UCSD-AML1 (cell line): ENCODE data around the gene ZC3H12A.

ENCODE experiments used
- DNase-seq: peaks from one replicate; lab custom pipeline; 2025; ENCODE audit not compliant: unreplicated experiment; lab: John Stamatoyannopoulos, UW

Gene ZC3H12A

DNA sequence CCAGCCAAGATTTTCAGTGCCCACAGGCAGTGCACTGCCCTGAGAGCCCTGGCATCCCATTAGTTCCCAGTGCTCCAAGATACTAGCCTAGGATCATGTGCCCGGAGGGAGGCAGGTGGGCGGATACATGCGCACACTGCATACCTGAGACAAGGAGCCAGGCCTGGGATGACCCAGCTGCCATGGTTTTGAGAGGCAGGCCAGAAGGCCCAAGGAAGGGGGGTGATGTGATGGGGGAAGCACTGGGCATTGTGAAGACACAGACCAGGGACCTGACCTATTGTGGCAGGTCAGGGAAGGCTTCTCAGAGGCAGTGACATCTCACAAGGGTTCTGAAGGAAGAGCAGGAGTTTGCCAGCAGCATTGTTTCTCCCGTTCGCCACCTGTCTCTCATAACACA lies 3.6 kb downstream of the ZC3H12A start:
- DNase-seq = no peak

DNA sequence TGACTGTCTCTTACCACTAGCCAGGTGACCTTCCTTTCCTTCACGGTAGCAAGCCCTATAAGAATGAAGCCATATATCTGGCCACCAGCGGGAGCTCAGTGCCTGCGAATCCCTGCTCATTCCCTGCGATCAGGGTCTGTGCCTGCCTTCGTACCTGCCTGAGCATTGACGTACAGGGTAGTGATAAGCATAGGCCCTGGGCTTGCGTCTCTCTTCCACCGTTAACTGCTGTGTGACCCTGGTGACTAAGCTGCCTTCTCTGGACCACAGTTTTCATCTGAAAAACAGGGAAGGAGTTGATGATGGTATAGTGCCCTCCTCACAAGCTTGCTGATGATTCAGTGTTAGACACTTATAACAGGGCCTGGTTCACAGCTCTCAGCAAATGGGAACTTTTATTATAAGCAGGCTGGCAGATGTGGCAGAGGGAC lies 4.1 kb downstream of the ZC3H12A start:
- DNase-seq = no peak

DNA sequence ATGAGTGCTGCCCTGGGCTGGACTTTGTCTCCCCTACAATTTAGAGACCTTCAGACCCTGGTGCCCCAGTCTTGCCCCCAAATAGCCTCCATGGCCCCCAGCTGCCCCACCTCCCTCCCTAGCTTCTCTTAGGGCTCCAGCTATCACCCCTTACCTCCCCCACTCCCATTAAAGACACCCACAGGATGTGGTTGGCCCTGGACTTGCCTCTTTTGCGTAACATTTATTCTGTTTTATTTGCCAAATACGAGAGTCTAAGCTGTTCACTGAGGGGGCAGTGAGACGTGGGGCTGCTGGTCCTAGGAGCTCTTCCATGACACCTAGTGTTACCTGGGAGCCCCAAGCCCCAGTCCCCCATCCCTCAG lies 4.5 kb downstream of the ZC3H12A start:
- peak; percentile 59 for DNase-seq

DNA sequence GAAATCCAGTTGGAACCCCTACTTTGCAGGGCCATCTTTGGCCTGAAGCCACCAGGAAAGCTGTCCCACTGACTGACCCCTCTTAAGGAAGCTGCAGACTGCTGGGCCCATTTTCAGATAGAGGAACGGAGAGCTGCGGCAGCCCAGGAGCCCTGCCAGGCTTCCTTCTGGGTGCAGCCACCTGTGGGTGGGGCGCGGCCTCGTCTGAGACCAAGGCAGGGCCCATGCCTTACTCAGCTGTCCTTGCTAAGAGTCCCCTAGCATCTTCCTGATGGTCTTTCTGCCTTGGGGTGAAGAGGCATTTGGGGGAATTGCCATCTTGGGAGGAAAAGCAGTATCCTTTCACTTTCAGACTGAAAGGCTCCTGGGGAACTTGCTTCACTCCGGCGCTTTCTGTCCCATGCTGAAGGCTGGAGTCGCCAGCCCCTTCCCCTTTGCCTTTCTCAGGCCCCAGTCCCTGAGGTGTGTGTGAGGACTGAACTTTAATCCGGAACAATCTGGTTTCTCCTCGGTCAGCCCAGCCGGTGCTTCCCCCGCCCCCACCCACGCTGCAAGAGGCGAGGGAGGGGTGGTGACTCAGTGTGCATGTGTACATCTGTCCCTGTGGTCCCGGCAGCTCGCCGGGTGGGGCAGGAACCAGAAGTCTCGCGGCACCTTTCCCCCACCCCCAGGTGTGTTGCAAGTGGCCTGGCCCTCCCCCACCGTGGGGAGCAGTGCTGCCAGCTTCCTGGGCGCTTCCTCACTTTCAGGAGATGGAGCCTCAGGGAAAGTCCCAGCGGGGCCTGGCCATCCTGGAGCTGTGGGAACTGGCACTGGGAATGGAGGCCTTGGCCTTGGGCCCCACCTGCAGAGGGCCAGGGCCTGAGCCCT lies 5.1 kb downstream of the ZC3H12A start:
- DNase-seq = peak; percentile 80

DNA sequence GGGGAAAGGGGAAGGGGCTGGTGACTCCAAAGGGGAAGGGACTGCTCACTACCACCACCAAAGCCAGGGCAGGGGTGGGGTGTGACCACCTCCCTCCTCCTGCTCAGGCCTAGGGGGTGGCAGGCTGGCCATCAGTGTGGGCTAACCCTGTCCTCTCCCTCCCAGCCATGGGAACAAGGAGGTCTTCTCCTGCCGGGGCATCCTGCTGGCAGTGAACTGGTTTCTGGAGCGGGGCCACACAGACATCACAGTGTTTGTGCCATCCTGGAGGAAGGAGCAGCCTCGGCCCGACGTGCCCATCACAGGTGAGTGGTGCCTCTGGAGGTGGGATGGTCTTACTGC lies 5.7 kb downstream of the ZC3H12A start:
- DNase-seq = no peak

DNA sequence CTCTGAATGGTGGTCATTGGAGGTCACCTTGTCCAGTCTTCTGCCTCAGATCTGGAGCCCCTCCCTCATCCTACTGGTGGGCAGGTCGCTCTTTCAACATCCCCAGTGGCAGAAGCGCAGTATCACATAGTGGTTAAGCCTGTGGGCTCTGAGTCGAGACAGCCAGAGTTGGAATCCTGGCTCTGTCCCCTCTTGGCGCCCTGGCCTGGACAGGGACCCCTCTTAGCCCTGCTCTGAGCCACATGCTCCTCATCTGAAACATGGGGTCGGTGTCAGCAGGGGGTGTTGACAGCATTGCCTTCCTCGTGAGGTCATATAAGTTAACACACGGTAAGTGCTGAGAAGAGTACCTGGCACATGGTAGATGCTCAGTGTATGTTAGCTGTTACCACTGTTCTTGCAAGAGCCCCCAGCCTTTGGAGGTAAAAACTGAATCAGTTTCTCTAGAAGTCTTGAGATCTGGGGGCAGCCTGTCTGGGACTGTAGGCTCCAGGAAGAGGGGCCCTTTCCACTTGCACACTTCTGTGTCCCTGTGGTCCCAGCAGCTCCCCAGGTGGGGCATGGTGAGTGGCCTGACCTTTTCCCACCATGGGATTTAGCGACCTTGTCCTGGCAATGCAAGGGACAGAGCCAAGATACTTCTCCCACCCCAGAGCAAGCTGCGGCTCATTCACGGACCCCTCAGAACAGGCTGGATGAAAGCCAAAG lies 6.4 kb downstream of the ZC3H12A start:
- no peak for DNase-seq

DNA sequence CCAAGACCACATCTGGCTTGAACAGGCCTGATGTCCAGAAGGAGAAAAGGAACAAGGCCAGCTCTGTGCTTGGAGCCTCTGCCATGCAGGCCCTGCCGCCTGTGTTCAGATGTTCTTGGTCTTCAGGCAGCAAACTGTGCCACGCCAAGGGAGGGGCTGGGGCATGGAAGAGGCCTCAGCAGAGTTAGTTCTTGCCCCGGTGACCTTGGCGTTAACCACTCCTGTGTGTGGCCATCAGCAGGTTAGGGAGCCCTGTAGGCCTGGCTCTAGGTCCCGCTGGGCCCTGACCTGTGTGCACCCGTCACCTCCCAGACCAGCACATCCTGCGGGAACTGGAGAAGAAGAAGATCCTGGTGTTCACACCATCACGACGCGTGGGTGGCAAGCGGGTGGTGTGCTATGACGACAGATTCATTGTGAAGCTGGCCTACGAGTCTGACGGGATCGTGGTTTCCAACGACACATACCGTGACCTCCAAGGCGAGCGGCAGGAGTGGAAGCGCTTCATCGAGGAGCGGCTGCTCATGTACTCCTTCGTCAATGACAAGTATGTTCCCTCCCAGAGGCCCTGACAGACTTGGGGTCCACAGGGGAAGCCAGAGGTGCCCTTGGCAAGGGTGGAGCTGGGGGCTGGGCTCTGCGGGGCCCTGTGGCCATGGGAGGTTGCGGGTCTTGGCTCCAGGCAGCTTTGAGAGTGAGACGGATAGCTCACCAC lies 7.1 kb downstream of the ZC3H12A start:
- no peak for DNase-seq

DNA sequence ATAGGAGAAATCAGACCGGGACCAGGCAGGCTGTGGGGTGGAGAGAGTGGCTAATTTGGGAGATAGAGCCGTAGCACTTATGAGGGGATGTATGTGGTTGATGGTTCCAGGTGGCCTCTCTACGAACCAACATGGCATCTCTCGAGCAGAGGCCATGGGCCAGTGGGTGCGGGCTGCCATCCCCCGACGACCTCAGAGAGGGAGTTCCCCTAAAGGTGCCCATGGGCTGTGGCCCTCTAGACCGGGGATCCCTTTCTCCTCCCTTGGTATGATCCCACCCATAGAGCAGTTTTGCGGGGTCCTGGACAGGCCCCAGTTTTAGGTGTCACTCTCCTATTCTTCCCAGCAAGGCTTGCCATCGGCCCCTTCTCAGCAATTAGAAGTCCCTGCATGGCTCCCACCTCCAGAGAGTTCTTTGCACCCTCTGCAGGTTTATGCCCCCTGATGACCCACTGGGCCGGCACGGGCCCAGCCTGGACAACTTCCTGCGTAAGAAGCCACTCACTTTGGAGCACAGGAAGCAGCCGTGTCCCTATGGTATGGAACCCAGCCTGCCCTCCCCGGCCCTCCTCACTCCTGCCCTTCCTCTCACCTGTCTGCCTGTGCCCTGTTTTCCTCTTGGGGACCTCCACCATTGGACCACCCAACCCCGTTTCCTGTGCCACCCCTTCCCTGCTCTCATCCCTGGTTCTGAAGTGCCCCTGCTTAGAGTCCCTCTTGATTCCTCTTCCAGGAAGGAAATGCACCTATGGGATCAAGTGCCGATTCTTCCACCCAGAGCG lies 7.8 kb downstream of the ZC3H12A start:
- DNase-seq = no peak

DNA sequence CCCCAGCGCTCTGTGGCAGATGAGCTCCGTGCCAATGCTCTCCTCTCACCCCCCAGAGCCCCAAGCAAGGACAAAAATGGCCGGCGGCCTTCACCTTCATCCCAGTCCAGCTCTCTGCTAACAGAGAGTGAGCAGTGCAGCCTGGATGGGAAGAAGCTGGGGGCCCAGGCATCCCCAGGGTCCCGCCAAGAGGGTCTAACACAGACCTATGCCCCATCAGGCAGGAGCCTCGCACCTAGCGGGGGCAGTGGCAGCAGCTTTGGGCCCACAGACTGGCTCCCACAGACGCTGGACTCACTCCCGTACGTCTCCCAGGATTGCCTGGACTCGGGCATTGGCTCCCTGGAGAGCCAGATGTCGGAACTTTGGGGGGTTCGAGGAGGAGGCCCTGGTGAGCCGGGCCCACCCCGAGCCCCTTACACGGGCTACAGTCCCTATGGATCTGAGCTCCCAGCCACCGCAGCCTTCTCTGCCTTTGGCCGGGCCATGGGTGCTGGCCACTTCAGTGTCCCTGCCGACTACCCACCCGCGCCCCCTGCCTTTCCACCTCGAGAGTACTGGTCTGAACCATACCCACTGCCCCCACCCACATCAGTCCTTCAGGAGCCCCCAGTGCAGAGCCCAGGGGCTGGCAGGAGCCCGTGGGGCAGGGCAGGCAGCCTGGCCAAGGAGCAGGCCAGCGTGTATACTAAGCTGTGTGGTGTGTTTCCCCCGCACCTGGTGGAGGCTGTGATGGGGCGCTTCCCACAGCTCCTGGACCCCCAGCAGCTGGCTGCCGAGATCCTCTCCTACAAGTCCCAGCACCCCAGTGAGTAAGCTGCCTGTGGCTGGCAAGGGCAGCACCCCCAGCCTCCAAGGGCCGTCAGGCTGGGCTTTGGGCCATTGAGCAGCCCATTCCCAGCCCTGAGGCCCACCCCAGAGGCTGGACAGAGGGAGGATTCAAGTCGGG lies 8.7 kb downstream of the ZC3H12A start:
- no peak for DNase-seq

DNA sequence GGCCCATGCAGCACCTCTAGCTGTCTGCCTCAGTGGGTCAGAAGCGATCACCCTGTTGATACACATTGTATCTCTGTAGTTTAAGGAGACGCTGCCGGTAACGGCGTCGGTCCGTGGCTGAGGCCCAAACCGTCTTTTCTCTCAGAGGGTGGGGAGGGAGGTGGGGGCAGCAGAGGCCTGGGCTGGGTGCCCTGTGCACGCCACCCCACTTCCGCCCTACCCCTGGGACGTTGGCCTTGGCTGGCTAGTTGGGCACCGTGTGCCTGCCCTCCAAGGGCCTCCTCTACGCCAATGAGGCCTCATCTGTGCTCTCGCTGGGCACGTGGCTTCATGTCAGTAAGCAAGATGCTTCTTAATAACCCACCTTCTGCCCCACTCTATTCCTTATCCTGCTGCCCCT lies 9.4 kb downstream of the ZC3H12A start:
- DNase-seq = no peak

DNA sequence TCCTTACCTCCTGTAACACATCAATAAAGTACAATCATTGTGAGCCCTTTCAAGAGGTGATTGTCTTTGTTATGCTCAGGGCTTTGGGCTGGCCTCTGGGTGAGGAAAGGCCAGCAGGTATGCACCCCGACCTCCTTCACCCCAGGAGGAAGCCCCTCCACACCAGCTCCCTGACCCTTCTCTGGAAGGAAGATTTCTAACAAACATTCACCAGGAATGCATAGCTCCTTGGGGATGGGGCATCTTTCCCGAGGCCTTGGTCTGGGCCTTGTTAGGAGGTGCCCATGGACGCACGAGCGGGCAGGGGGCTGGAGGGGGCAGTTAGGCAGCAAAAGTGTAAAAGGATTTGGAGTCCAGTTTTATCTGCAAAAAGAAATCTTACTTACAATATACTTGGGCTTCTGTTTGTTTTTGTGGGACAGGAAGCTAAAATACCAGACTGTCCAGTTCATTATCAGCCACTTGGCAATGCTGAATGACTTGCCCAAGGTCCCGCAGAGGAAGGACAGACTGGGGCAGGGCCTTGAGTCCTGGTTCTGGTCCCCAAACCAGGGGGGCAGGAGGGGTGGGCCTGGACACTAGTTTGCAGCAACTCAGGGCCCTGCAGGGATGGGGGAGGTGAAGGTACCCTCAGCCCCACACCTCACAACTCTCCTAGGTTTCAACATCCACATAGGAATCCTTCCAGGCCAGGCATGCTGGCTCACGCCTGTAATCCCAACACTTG lies 10.1 kb downstream of the ZC3H12A start:
- DNase-seq = no peak

DNA sequence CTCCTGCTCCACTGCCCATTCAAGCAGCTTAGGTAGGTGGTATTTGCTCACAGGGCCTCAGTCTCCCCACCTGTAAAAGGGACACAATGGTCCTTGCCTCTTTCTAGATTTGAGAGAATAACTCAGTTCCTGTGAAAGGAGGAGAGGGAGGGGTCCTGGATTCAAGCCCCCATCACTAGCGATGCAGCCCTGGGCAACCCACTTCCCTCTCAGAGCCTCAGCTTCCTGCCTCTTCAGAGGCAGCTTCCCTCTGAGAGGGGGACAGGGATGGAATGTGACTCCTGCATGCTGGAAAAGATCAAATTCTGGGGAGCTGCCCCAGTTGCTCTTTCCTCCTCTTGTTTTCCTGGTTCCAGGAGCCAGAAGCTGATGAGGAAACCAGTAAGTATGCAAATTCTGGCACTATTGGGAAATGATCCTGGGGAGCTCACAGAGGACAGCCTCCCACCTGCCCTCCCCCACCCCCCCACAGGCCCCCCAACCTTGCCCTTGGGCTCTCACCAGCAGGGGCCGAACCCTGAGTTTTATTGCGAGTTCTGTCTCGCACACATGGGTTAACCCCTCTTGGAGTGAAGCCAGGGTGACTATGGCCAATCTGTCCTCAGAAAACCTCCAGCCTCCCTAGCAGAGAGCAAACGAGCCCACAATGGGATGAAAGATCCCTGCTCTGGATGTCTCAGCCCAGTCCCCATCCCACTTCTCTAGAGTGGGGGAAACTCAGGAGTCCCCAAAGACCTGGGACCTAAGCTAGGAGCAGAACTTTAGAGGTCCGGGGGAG lies 11.7 kb downstream of the ZC3H12A start:
- DNase-seq = no peak

DNA sequence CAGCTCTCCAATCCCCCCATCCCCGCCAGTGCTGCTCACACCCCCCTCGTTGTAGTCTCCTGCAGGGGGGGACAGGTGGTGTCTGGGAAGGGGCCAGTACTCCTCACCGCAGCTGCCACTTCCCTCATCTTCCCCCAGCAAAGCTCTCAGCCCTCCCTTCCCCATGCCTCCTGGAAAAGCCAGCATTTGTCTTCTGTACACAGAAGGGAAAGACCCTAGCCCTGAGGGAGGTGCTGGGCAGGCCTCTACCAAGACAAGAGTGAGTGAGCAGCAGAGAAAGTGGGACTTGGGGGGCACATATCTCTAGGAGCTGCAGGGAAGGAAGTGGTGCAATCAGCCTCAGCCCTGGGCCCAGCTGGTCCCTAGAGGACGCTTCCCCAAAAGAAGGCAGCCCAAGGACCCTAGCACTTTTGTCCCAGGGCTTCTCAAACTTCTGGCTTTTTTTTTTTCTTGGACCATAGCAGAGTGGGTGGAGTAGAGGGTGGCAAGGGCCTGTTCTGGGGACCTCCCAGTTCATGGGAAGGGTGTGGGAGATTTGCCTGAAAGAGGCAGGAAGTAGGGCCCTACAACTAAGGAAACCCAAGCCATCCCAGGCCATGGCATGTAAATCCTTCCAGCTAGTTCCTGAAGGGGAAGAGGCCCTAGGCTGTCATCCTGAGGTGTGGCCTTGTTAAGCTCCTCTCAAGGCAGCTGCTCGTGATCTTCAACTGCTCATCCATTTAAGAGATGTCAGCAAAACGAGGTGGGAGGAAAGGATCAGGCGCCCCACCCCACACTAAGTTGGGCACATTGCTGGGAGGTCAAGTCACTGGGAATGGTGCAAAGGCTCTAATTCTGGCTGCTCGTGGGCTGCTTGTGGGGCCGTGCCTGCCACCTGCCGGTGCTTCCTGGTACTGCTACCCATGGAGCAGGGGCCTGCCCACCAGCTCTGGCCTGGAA lies 12.6 kb downstream of the ZC3H12A start:
- DNase-seq = peak; percentile 78

DNA sequence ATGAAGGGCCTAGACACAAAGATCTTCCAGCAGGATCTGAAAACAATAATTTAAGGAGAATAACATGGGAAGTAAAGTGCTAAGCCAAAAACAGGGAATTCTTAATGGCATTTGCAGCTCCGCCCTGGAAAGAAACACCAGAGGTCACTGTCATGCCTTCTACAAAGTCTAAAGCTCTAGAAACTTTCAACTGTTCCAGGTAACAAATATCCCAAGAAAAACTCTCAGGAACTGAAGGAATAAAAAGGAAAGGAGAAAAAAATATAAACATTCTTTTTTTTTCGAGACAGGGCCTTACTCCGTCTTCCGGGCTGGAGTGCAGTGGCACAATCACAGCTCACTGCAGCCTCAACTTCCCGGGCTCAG lies 13.2 kb downstream of the ZC3H12A start:
- DNase-seq = no peak

DNA sequence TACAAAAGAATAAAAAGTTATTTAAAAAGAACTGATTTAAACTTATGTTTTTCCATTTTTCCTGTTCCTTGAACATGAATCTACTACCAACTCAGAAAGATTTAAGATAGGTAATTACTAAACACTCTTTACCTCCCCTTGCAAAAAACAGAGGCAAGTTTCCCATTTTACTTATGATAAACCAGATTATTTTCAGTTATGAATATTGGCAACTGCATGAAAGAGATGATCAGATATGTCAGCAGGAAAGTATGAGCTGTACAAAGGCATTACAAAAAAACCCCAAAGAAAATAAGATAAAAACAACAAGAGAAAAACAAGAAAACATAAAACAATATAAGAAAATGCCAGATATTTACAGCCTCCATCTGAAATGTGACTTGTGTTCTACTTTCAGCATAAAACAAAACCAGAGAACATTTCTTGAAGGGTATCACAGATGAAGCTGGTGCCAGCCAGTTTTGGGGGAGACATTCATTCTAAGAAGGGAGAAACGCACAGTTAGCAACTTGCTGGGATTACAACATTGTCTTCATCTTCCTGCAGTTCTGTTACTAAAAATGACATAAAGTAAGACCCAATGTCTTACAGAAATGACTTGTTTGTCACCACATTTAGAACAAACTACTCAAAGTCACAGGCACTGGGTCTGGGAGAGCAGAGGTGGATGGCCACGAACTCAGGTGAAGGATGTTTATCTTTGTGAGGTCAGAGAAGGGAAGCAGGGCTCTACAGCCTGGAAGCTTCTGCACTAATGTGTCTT lies 19.1 kb downstream of the ZC3H12A start:
- no peak for DNase-seq

DNA sequence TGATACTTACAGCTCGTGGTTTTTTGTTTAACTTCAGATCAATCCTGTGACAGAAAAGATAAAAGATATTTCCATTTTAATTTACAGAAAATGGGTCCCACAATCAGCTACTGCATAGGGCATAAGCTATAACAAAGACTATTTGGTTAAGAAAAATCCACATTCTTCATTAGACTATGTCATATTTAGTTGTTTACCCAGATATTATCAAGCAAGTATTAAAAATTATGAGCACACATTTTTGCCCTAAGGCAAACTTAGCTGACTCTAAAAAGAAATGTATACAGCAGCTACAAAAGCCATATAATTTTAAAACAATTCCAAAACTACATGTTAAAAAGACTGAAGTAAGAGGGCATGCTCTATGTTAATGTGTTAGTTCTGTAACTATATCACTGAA lies 21.5 kb downstream of the ZC3H12A start:
- no peak for DNase-seq

DNA sequence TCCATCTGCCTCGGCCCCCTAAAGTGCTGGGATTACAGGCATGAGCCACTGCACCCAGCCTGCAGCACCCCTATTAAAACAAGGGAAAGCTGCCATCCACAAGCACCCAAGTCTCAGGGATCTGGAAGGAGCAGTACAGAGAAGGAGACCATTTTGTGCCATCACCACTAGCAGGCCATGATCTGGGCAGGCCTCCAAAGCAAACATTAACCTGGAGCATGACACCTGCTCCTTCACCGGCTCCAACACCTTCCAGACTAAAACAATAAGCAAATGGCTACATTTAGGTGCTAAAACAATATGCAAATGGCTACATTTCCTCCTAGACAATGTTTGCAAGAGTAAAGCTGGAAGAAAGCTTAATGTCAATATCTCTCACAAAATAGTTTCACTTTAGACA lies 23.5 kb downstream of the ZC3H12A start:
- DNase-seq = no peak
